ENCODE data around the gene DOK6.

The DOK6 gene

DNA sequence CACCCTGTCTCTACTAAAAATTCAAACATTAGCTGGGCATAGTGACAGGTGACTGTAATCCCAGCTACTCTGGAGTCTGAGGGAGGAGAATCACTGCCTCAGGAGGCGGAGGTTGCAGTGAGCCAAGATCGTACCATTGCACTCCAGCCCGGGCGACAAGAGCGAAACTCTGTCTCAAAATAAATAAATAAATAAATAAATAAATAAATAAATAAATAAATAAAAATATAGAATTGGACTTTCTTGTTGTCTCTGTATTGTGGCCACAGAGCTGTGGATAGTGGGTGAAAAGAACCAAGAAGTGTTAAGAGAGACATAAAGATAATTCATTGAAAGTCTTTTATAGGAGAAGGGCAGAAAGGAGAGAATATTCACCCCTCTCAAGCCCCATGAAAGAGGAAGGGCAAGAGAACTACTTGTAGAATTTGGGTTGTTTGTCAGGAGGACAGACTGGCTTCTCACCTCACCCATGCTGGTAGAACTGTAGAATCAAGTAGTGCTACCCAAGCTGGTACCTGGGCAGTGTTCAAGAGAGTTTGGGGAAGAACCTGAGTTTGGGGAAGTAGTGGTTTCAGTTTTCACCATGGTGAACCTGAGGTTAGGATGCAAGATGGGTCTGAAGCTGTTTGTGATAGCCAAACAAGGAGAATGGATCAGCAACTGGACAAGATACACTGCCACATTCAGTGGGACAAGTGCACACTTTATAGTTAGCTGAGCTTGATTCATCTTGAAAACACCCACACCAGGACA, 290.5 kb downstream of the DOK6 start:
- no peak for DNase-seq

DNA sequence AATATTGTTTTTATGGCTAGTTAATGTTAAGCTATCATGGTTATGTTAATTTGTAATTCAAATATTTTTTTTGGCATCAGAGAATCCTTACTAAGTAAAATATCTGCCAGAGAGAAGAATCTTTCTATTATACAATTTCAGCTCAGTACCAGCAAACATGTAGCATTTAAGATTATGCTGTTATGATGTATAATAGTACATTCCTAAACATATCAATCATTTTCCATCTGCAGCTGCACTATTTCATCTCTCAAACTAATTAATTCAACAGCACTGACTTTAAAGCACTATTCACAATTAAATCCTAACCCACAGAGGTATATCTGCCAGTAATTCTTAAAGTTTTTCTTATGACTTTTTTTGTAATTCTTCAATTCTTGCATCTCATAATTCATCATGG, 296.4 kb downstream of the DOK6 start:
- DNase-seq: no peak

DNA sequence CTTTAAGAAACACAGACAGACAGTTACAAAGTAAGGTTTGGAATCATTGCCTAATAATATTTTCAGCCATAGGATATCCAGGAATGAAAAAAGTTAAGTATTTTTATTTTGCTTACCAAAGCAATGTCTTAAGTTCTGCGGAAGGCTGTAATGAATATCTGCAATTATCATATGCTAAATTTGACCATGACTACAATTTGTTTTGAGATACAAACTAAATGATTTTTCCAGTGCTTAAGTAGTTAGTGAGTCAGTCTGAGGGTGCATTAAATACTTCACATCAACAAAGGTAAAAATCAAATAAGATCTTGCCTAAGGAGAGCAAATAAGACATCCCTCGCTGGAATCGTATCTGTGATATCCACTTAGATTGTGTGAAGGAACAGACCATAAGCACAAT, 297.0 kb downstream of the DOK6 start:
- no peak for DNase-seq

DNA sequence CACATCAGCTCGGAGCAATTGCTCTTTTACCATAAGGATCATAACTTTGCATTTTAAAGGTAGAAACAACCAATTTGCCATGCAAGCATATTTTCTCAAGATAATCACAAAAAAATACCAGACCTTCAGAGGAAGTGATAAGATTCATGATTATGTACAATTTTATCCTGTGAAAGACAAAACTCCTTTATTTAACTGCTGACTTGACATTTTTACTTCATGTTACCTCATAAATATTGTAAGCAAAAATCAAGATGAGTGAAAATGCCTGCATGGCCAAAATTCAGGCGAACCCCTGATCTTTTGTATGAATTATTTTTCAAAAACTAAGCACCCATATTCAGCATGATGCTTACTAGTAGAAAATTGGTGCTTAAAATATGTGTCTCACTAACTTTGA, 300.6 kb downstream of the DOK6 start:
- DNase-seq: no peak

DNA sequence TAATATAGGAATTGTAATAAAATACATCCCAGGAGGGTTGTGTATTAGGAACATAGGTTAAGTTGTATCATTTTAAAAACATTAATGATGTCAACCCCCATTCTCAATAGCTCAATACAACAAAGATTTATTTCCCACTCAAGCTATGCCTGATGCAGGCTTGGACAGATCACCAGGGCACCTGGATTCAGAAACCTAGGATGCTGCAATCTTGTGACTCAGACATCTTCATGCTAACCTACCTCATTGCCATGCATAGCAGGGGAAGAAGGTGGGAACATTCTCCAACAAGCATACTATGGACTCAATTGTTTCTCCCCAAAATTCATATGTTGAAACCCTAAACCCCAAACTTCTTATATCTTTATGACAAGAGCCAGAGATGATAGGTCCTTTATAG, 302.8 kb downstream of the DOK6 start:
- DNase-seq: no peak

DNA sequence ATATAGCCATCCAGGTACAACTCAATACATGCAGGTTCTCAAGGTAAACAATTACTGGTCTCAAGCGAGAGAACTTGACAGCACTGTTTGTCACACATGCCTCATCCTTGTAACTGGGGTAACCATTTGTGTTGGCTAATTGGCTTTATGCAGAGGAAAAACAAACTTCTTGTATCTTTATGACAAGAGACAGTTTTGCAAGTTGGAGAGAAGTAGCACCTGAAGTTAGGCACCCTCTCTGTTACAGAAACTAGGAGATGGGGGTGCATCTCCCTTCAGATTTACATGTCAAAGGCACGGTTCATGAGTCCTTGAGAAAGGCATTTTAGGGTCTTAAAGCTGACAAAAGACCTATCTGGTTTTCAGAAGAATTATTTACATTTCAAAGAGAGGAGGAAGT, 305.3 kb downstream of the DOK6 start:
- no peak for DNase-seq

DNA sequence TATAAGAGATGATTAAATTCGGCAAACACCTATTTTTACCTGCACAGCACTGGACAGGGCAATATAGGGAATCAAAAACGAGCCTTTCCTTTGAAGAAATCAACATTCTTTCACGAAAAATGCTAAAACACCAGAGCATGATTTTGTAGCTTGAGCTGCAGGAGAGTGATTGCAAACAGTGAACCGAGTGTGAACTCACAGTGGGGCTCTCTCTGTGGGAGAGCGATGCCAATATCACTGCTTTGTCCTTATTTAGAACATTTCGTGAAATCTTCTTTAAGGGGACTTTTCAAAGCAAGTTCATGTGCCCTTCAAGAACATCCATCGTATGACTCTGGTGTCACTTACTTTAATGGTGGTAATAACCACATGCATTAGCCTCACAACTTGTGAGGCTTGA, 308.2 kb downstream of the DOK6 start:
- no peak for DNase-seq

DNA sequence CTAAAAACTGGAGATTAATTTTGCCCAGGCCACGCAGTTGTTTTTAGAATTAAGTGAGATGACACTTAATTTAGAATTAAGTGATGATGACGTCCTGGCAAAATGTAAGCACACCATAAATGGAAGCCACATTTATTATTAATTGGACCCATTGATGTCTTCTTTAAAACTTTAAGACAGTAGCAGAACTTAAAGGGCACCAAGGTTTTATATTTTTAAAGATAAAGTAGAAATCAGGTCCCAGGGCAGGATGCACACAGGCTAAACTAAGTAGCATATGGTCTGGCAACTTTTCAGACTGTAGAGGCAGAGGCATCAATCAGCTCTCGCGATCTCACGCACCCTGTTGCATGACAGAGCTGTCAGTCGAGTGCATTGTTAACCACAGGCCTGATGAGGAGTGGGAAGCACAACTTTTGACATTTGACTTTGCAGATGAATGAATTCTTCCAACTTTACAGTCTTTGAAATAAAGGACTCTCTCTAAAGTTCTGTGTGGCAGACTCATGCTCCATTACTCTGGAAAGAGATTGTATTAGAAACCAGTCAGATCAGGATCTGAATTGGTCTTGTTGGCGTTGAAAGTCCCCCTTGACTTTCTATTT, 314.6 kb downstream of the DOK6 start:
- no peak for DNase-seq

DNA sequence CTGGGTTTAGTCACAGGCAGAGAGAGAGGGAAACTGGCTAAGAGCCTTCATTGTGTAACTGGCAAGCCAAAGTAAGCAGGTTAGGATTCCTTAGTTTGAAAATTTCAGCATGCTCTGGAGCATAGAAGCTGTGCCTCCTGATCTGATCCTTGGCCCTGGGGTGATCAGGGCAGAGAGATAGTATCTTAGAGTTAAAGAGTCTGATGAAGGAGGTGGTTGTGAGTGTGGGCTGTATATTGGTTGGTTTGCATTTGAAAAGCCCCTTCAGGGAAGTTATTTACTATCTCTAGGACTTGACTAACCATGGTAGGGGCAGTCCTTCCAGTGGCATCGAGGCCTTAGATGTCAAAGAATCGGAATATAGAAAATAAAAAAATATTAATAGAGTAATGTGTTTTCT, 316.9 kb downstream of the DOK6 start:
- no peak for DNase-seq

DNA sequence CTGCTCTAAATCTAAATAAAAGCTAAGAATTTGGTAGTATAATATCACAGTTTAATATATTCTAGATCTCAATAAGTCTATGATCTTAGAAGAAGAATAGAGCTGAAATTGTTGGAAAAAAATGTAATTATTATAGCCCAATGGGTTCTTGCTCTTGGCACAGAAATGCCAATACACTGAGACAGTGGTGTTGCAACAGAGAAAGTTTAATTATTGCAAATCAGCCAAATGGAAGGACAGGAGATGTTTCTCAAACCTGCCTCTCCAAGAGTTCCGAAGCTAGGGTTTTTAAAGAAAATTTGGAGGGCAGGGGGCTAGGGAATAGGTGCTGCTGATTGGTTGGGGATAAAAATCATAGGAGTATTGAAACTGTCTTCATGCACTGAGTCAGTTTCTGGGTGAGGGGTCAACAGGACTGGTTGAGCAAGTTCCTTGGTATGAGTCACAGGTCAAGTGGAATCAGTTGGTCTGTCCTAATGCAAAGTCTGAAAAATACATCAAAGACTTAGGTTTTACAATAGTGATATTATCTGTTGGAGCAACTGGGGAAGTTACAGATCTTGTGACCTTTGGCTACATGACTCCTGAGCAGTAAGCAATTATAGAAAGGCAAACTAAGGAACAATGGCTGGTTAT, 318.3 kb downstream of the DOK6 start:
- no peak for DNase-seq

DNA sequence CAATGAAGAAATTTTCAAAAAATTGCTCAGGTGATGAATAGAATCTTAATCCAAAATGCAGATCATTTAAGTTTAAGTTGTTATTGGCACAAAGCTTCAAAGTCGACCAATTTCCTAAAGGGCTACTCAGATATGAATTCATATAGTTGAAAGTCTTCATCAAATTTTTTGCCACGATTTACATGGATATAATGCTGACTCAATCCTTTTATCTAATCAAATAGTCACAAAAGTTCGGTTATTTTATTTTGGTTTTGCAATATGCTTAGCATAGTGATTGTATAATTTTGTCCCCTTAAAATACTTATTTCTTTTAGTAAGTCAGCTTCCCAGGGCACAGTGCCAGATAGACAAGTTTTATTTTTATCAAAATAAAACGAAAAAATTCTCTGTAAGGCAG, 319.7 kb downstream of the DOK6 start:
- no peak for DNase-seq

DNA sequence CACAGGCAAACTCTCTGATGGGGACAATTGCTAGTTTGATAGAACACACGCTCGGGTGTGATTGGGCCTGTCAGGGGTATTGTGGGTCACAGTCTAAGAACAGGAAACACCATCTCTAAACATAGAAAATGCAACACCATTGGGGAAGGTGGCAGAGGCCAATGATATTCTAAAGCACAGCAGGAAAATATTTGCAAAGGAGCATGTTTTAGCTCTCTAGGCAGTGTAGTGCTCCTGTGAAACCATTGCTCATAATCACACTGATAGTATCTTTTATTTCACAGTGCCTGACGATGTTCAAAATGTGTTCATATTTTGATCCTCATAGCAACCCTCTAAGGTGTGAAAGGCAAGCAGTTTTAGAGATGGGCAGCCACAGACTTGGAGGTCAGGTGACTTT, 322.7 kb downstream of the DOK6 start:
- no peak for DNase-seq

DNA sequence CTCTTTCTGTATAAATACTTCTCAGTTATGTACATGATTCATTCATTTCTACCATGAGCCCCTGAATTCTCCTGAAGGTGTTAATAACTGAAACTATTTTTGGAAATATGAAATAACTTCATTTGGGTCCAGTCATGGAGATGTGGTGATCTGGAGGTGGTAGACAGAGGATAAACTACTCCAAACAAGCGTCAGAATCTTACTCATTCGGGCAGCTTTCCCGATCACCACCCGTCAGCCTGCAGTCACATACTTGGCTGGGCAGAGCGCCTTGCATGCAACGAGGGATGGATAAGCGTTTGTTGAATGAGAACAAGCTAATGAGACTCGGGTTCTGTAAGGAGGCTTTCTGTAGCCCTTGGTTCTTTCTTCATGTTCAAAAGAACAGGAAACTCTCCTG, 324.3 kb downstream of the DOK6 start:
- no peak for DNase-seq

DNA sequence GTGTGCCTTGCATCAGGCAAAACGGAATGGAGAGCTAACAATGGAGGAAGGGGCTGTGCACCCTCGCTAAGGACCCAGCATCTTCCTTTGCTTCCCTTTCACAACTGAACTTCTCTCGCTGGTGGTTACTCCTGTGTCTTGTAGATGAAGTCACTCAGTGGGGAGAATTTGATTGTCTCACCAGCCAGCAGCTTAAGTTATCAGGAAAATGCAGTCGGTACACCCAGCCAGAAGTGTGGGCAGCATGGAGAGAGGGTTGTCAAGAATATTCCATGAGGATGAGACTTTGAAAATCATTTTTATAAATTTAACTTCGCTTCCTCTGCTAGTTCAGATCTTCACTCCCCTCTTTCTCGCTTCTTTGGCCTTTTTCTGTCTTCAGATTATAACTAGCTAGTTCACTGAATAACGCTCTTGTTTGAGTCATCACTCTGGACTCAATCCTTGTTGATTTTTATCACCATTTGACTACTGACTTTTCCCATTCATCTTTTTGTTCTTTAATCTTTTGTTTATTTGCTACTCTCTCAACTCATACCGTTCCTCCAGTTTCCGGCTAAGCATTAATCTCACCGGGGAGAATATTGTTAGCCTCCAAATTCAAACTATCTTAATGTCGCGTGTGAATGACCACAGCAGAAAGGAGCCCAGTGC, 325.3 kb downstream of the DOK6 start:
- DNase-seq: no peak

DNA sequence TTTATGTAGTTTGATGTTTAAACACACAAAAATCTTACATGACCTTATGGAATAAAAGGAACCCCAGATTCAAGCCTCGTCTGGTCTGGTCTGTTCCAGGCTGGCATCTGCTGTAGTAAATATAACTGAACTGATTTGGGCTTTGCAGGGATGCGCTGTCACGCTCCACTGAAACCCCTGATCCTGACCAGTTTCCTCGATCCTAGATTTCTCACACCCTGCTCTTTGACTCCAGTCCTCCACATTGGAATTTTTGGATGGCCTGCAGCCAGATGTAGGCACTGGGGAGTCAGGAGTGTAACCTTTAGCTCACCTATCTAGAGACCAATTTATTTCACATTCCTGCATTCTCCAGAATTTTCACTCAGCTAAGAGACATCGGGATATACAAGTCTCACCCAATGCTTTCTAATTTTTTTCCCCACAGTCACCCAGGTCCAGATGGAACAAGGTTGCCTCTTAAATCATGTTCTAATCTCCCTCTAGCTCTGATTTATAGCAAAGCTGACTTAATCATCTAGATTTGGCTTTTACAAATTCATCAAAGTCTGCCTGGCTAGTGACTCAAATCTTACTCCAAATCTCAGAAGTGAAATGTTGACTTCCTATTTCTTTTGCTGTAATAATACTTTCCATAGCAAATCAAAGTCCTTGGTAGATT, 327.4 kb downstream of the DOK6 start:
- DNase-seq: no peak

DNA sequence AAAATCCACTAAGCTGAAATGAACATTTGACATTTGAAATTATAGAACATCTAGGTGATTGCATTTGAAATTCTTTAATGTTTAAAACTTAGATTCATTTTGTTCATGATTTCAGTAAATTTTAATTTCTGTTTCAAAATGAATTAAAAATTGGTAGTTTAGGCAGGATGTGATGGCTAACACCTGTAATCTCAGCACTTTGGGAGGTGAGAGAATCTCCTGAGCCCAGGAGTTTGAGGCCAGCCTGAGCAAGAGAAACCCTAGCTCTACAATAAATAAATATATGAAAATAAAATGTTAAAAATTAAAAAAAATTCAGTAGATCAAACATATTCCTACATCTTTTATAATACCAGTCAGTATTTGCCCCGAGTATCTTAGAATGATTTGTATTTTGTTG, 330.0 kb downstream of the DOK6 start:
- no peak for DNase-seq

DNA sequence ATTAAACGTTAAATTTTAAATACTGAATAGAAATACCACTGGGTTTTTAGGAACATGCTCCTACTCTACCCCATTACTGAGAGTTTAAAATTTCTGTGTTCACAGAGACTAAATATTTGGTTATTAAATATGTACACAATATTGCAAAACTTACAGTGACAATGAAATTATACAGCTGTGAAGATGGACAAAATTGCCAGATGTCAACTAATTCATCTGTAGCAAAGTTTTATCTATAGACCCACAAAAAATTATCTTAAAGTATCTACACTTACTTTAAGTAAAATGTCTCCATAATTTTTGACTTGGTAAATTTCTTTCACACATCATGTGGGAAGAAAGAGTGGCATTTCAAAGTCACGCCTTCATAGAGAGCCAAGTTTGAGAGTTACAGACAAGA, 333.8 kb downstream of the DOK6 start:
- no peak for DNase-seq

DNA sequence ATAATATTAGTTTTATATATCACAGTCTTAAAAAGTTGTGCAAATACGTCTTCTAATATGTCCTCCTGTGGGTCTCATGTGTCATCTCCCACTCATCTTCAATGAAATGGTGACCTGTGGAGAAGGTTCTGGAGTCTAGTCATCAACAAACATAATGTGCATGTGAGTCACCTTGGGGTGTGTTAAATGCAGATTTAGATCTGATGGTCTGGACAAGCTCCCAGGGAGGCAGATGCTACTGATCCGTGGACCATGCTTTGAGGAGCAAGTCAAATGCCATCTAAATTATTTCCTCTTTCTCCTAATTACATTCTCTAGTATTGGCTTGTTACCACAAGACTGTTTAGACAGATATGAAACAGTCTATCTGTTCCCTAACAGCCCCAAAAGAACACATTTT, 336.0 kb downstream of the DOK6 start:
- no peak for DNase-seq

DNA sequence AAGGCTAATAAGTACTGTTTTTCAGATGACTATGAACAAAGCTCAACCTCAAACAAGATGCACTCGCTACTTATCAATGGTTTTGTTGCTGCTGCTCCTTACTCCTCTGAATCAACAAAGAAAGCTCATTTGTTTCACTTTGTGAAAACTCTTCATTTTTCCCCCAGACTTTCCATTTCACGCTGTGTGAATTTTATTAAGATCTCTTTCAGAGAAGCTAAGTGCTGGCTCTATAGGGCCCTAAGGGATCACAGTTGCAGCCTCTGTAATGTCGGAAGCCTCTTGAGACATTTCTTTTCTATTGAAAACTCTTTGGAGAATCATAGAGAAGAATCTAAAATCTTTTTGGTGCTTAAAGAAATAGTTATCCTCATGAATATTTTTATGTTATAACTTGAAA, 337.2 kb downstream of the DOK6 start:
- no peak for DNase-seq

DNA sequence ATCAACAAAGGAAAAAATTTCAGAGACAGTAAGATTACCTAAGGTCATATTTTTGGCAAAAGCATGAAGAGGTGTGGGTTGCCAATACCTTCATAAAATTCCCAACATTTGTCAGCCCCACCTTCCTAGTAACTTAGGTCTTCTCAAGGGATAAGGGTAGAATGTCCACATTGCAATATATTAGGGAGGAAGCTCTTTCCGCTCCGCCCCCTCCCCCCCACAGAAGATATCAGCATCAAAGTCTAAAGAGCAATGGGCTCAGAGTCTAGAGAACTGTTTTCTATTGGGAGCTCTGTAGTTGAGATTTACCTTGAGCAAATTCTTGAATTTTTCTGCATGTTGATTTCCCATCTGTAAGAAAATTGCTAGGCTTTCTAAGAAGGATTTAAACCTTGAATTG, 346.7 kb downstream of the DOK6 start:
- DNase-seq: no peak

DNA sequence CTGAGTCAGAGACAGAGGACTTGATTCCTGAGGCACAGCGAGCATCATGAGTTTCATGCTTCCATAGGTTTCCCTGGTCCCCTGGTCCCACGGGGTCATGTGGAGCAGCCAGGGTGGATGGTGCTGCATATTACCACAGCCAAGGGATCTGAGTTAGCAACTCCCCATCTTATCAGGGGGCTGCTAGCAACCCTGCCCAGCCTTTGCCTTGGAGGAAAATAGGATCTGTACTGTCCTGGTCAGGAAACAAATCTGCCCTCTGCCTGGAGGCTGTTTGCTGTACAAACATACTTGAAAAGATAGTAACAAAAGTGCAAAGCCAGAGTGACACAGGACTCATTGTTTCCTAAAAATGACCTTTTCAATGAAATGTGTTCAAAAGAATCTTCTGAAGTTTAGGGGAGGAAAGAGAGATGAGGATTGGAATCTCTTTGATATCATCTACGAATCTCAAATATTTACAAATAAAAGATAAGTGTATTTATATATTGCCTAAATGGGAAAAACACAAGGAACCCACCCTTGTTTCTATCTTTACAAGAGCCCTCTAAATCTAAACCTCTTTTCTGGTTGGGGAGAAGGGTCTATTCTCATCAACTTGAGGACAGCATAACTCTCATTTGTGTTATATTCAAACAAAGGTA, 352.2 kb downstream of the DOK6 start:
- no peak for DNase-seq

DNA sequence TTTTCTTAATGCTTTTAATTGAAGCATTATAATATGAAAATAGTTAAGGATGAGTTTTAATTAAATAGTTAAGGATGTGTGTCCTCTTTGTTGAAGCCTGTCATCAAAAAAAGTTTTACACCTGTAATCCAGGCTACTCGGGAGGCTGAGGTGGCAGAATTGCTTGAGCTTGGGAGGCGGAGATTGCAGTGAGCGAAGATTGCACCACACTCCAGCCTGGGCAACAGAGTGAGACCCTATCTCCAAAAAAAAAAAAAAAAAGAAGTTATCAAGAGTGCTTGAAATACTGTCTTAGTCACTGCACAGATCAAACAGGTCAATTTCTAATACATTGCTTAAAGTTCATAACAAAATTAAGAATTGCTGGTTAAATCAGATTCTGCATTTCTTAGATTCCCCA, 353.4 kb downstream of the DOK6 start:
- no peak for DNase-seq

DNA sequence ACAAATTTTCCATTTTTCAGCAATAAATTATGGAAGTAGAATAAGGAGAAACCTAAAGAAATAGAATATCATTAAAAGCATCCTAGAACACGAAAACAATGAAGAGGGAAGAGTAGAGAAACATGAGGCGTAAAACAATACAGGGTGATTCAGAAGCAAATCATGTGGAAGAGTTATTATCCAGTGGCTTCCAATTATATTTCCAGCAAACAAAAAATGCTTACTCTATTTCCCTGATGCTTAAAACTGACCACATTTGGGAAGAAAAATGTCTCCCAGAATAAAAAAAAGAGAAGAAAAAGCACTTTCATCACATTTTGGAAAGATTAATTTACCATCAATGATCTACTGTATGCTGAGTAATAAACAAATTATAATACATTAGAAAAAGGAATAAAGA, 354.4 kb downstream of the DOK6 start:
- no peak for DNase-seq

Measured in midbrain (tissue), 1 donor.